ENCODE data around the gene NCBP3.

DNA sequence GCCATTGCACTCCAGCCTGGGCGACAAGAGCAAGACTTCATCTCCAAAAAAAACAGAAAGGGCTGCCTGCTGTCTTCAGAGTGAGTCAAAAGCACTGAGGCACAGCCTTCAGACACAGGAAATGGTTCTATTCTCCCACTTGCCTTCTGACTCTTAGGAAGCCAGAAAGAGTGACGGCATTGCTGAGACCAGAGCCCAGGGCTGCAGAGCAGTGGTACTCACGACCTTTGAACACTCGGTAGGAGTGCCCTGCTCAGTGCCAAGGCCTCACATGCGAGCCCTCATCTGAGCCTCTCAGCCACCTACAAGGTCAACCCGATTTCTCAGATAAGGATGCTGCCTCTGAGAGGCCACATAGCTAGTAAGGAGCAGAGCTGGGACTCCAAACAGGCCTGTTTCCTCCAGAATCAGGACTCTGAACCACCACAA lies 41.5 kb downstream of the NCBP3 start:
- TF ChIP-seq, protein P1, sequence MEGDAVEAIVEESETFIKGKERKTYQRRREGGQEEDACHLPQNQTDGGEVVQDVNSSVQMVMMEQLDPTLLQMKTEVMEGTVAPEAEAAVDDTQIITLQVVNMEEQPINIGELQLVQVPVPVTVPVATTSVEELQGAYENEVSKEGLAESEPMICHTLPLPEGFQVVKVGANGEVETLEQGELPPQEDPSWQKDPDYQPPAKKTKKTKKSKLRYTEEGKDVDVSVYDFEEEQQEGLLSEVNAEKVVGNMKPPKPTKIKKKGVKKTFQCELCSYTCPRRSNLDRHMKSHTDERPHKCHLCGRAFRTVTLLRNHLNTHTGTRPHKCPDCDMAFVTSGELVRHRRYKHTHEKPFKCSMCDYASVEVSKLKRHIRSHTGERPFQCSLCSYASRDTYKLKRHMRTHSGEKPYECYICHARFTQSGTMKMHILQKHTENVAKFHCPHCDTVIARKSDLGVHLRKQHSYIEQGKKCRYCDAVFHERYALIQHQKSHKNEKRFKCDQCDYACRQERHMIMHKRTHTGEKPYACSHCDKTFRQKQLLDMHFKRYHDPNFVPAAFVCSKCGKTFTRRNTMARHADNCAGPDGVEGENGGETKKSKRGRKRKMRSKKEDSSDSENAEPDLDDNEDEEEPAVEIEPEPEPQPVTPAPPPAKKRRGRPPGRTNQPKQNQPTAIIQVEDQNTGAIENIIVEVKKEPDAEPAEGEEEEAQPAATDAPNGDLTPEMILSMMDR (IDR thresholded peaks at IDR 0.05) = no peak
- TF ChIP-seq POLR2A (IDR thresholded peaks at IDR 0.05) = no peak
